ENCODE results near the gene CHGA. TPM values are rescaled to one million over a fixed set of nuclear protein-coding genes. Genes with fewer than 3 reads are reported as not detected.

Gene CHGA
- total and polyA plus RNA-seq, 2 donors, result 0.71 to 4.3 TPM

DNA sequence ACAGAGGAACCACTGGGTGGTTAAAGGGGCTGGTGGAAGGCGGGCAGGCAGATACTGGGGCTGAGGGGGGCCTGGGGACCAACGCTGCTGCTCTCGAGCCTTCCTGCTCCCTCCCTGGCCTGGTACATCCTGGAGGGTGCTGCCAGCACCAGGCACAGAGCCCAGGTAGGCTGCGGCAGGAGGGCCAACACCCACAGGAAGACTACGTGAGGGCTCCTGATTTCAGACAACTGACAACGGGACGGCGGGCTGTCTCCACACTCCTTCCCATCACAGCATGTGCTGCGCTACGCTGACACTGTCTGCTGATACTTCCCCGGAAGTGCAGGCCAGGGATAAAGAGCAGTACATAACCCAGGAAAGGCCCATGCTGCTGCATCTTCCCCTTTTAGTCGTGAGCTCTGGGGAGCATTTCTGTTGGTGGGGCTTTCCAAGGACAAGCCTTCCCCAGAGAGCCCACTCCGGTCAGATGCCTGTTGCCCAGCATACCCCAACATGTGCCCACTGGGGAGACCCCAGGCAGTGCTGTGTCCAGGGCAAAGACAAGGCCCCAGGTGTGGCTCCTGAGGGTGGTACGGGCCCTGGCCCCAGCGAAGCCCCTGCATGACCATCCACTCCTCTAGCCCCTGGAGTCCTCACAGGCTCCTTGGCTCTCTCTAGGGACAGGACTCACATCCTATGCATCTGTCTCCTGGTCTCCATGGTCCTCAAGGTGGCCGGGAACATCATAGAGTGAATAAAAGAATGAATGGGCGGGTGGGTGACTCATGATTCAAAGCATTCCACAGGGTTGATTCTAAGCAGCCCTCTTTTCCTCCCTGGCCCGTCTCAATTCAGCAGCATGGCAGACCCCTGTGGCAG lies 38.0 kb downstream of the CHGA start:
- no peaks in the 10 kb centered on the region for H3K9me3 ChIP-seq (ENCODE audit: control insufficient read depth in 2 of 2, insufficient read depth in 1 of 2, low read length in 1 of 2)
- no peak for DNase-seq (ENCODE audit: low read depth in 6 of 9, low spot score in 9 of 9)
- no peaks in the 10 kb centered on the region for H3K4me1 ChIP-seq (ENCODE audit: control insufficient read depth in 2 of 2, insufficient read depth in 2 of 2, low read length in 2 of 2)
- peaks cover 9 to 17% of the 10 kb centered on the region in 2 donors for H3K36me3 ChIP-seq (ENCODE audit: control insufficient read depth in 2 of 2, insufficient read depth in 2 of 2, low read length in 1 of 2)
- no peaks in the 10 kb centered on the region for H3K27me3 ChIP-seq (ENCODE audit: control insufficient read depth in 2 of 2, insufficient read depth in 1 of 2, low read length in 1 of 2)
- H3K27ac ChIP-seq (ENCODE audit: low read depth in 1 of 2, low read length in 1 of 2), result no peak overlapping the region
- no peak overlapping the region for H3K4me3 ChIP-seq (ENCODE audit: low read length in 2 of 2)
- WGBS, result 97% methylated on average over 18 of the region's 18 CpGs

DNA sequence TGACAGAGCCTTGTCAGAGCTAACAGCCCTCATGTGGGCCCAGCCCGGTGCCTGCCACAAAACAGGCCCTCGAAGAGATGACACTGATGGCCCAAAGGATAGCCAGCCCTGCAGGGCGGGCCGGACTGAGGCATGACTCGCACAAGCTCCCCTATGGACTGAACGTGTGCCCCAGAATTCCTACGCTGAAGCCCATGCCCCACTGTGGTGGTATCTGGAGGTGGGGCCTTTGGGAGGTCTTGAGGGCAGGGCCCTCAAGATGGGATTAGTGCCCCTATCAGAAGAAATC lies 38.6 kb downstream of the CHGA start:
- H3K36me3 ChIP-seq (ENCODE audit: control insufficient read depth in 2 of 2, insufficient read depth in 2 of 2, low read length in 1 of 2), result peaks cover 9 to 17% of the 10 kb centered on the region in 2 donors
- no peak overlapping the region for H3K4me3 ChIP-seq (ENCODE audit: low read length in 2 of 2)
- no peak overlapping the region for H3K27ac ChIP-seq (ENCODE audit: low read depth in 1 of 2, low read length in 1 of 2)
- no peak for DNase-seq (ENCODE audit: low read depth in 6 of 9, low spot score in 9 of 9)
- 99% methylated on average over 7 of the region's 7 CpGs for WGBS
- no peaks in the 10 kb centered on the region for H3K27me3 ChIP-seq (ENCODE audit: control insufficient read depth in 2 of 2, insufficient read depth in 1 of 2, low read length in 1 of 2)
- H3K4me1 ChIP-seq (ENCODE audit: control insufficient read depth in 2 of 2, insufficient read depth in 2 of 2, low read length in 2 of 2), result no peaks in the 10 kb centered on the region
- H3K9me3 ChIP-seq (ENCODE audit: control insufficient read depth in 2 of 2, insufficient read depth in 1 of 2, low read length in 1 of 2), result no peaks in the 10 kb centered on the region

DNA sequence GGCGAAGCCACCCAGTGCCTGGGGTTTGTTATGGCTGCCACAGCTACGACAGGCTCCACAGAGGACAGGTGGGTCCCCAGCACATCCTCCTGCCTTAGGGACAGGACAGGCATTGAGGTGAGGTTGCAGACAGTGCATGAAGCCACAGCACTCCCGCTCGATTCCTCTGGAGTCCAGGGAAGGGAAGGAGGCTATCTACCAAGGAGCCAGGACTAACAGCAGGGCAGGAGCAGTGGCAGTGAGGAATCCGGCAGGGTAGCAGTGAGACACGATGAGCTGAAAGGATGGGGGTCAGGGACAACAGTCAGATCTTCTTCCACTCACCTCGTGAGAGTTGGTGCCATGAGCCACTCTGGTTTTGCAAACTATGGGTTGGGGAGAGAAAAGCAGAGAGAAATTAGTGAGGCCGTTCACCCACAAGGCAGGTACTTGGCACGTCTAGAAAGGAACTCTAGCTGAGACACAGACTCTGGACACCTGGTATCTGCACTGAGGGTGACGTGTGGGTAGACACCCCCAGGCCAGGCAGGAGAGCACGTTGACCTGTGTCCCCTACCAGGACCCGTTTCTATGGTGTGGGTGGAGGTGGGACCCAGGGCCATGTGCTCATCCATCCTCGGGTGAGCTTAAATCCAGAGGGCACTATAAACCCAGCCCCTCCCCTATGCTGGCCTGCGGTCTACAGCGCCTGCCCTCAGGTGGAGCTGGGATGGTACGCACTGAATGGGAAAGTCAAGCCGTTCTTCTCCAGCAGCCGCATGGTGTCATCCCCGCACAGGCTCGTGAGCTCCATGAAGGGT lies 39.3 kb downstream of the CHGA start:
- DNase-seq (ENCODE audit: low read depth in 6 of 9, low spot score in 9 of 9), result no peak

DNA sequence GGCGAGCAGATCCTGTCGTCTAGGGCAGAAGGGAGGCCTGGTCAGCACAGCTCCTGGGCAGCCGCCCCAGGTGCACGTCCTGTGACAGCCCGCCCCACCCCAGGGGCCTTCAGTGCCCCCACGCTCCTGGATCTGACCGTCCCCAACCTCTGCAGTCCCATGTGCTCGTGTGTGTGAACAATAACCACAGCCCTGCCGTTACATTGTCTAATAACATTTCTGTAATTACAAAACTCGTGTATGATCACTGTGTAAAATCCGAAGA lies 39.8 kb downstream of the CHGA start:
- 96% methylated on average over 11 of the region's 11 CpGs for WGBS
- Histone ChIP-seq H3K4me3 (ENCODE audit: low read length in 2 of 2) (no peak overlapping the region), H3K27me3 (ENCODE audit: control insufficient read depth in 2 of 2, insufficient read depth in 1 of 2, low read length in 1 of 2) (no peaks in the 10 kb centered on the region), H3K9me3 (ENCODE audit: control insufficient read depth in 2 of 2, insufficient read depth in 1 of 2, low read length in 1 of 2) (no peaks in the 10 kb centered on the region), H3K27ac (ENCODE audit: low read depth in 1 of 2, low read length in 1 of 2) (no peak overlapping the region), H3K36me3 (ENCODE audit: control insufficient read depth in 2 of 2, insufficient read depth in 2 of 2, low read length in 1 of 2) (peaks cover 8 to 9% of the 10 kb centered on the region in 2 donors), H3K4me1 (ENCODE audit: control insufficient read depth in 2 of 2, insufficient read depth in 2 of 2, low read length in 2 of 2) (no peaks in the 10 kb centered on the region)
- no peak for DNase-seq (ENCODE audit: low read depth in 6 of 9, low spot score in 9 of 9)

More for the DNA sequence above, 39.3 kb downstream of the CHGA start:
- H3K27ac ChIP-seq (ENCODE audit: low read depth in 1 of 2, low read length in 1 of 2), result no peak overlapping the region
- no peaks in the 10 kb centered on the region for H3K4me1 ChIP-seq (ENCODE audit: control insufficient read depth in 2 of 2, insufficient read depth in 2 of 2, low read length in 2 of 2)
- no peaks in the 10 kb centered on the region for H3K27me3 ChIP-seq (ENCODE audit: control insufficient read depth in 2 of 2, insufficient read depth in 1 of 2, low read length in 1 of 2)
- peaks cover 9 to 13% of the 10 kb centered on the region in 2 donors for H3K36me3 ChIP-seq (ENCODE audit: control insufficient read depth in 2 of 2, insufficient read depth in 2 of 2, low read length in 1 of 2)
- WGBS, result 98% methylated on average over 20 of the region's 20 CpGs
- H3K9me3 ChIP-seq (ENCODE audit: control insufficient read depth in 2 of 2, insufficient read depth in 1 of 2, low read length in 1 of 2), result no peaks in the 10 kb centered on the region
- H3K4me3 ChIP-seq (ENCODE audit: low read length in 2 of 2), result no peak overlapping the region

DNA sequence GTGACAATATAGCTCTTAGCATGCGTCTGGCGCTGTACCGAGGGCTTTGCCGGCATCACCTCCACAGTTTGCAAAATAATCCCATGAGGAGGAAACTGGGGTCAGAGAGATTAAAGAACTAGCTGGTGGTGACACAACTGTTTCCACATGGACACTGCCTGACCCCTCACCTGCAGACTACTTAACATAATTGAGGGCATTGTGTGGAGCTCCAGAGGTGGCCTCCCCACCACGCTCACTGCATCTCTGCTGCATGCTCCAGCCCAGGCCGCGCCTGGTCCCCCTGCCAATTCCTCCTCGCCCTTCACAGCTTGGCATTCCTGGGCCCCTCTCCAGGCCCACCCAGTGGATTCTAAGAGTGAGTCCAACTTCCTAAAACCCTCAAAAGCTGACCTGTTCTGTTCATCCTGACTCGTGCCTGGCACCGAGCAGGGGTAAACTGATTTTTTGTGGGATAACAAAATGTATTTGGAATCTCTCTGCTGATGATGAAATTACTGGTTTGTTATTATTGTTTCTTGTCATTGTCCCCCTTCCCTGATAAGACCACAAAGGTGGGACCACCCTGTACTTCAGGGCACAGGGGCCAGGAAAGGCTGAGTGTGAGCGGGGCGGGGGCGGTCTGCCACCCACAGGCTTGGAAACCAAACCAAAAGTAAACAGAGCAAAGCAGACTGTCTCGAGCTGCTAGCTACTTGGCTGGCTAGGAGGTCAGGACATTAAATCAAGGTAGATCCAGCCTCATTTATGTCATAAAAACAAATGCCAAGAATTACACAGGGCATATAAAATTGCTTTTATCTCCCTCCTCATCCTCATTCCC lies 40.6 kb downstream of the CHGA start:
- no peak overlapping the region for H3K4me3 ChIP-seq (ENCODE audit: low read length in 2 of 2)
- no peak overlapping the region for H3K27ac ChIP-seq (ENCODE audit: low read depth in 1 of 2, low read length in 1 of 2)
- DNase-seq (ENCODE audit: low read depth in 6 of 9, low spot score in 9 of 9), result no peak
- H3K36me3 ChIP-seq (ENCODE audit: control insufficient read depth in 2 of 2, insufficient read depth in 2 of 2, low read length in 1 of 2), result peaks cover under 1 to 2% of the 10 kb centered on the region in 2 donors
- H3K27me3 ChIP-seq (ENCODE audit: control insufficient read depth in 2 of 2, insufficient read depth in 1 of 2, low read length in 1 of 2), result no peaks in the 10 kb centered on the region
- no peaks in the 10 kb centered on the region for H3K4me1 ChIP-seq (ENCODE audit: control insufficient read depth in 2 of 2, insufficient read depth in 2 of 2, low read length in 2 of 2)
- H3K9me3 ChIP-seq (ENCODE audit: control insufficient read depth in 2 of 2, insufficient read depth in 1 of 2, low read length in 1 of 2), result no peaks in the 10 kb centered on the region
- WGBS, result 92% methylated on average over 14 of the region's 14 CpGs

DNA sequence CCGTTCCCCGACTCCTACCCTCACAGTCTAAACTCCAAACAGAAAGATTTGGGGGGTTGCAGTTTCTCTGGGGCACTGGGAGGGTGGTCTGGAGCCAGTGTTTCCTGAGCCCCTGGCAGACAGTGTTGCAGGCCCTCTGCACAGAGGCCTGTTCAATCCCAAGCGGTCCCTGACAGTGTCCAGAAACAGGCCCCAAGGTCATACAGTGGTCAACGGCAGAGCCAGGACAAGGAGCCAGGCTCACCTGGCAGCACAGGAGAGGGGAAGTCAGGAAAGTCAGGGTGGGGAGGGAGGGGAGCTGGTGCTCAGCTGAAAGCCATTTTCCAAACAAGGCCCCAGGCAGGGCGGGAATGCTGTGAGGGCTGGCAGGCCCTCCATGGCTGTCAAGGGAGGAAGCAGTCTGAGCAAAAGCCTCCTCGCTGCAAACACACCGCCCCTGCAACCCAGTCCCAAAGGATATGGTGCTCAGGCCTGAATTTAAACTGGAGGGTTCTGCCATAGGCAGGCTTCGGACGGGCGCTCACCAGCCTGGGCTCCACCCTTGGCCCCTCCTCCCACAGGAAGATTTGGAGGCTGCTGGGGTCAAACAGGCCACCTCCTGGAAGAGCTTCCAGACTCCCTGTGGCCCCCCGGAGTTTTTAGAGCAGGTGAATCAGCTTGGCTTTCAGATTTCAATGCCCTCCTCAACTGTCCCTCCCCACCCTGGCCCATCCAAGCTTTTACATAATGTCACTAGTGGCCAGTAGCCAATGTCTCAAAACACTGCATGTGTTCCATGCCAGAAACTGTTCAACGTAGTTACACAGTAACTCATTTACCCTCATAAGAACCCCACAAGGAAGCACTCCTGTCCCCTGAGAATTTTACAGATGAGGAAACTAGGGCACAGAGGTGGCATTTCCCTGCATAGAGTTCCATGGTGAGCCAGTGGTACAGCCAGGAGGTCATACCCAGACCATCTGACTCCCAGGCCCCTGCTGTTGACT lies 41.5 kb downstream of the CHGA start:
- Histone ChIP-seq H3K9me3 (ENCODE audit: control insufficient read depth in 2 of 2, insufficient read depth in 1 of 2, low read length in 1 of 2) (no peaks in the 10 kb centered on the region), H3K27ac (ENCODE audit: low read depth in 1 of 2, low read length in 1 of 2) (no peak overlapping the region), H3K36me3 (ENCODE audit: control insufficient read depth in 2 of 2, insufficient read depth in 2 of 2, low read length in 1 of 2) (peaks cover 0 to 2% of the 10 kb centered on the region in 2 donors), H3K27me3 (ENCODE audit: control insufficient read depth in 2 of 2, insufficient read depth in 1 of 2, low read length in 1 of 2) (no peaks in the 10 kb centered on the region), H3K4me3 (ENCODE audit: low read length in 2 of 2) (no peak overlapping the region), H3K4me1 (ENCODE audit: control insufficient read depth in 2 of 2, insufficient read depth in 2 of 2, low read length in 2 of 2) (no peaks in the 10 kb centered on the region)
- 97% methylated on average over 12 of the region's 12 CpGs for WGBS
- no peak for DNase-seq (ENCODE audit: low read depth in 6 of 9, low spot score in 9 of 9)

DNA sequence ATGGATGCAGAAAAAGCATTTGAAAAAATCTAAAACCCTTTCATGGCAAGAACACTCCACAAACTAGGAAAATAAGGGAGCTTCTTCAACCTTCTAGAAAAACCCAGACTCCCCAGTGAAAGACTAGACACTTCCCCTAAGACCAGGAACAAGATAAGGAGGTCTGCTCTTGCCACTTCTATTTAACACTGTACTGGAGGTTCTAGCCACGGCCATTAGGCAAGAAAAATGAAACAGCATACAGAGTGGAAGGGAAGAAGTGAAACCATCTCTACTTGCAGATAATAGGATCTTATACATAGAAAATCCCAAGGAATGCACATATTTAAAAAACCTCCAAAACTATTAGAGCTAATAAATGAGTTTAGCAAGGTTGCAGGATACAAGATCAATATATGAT lies 42.3 kb downstream of the CHGA start:
- Histone ChIP-seq H3K4me3 (ENCODE audit: low read length in 2 of 2) (no peak overlapping the region), H3K36me3 (ENCODE audit: control insufficient read depth in 2 of 2, insufficient read depth in 2 of 2, low read length in 1 of 2) (peaks cover 0 to 2% of the 10 kb centered on the region in 2 donors), H3K27me3 (ENCODE audit: control insufficient read depth in 2 of 2, insufficient read depth in 1 of 2, low read length in 1 of 2) (no peaks in the 10 kb centered on the region), H3K27ac (ENCODE audit: low read depth in 1 of 2, low read length in 1 of 2) (no peak overlapping the region), H3K4me1 (ENCODE audit: control insufficient read depth in 2 of 2, insufficient read depth in 2 of 2, low read length in 2 of 2) (no peaks in the 10 kb centered on the region), H3K9me3 (ENCODE audit: control insufficient read depth in 2 of 2, insufficient read depth in 1 of 2, low read length in 1 of 2) (no peaks in the 10 kb centered on the region)
- 89% methylated on average over 1 of the region's 1 CpG for WGBS
- no peak for DNase-seq (ENCODE audit: low read depth in 6 of 9, low spot score in 9 of 9)

DNA sequence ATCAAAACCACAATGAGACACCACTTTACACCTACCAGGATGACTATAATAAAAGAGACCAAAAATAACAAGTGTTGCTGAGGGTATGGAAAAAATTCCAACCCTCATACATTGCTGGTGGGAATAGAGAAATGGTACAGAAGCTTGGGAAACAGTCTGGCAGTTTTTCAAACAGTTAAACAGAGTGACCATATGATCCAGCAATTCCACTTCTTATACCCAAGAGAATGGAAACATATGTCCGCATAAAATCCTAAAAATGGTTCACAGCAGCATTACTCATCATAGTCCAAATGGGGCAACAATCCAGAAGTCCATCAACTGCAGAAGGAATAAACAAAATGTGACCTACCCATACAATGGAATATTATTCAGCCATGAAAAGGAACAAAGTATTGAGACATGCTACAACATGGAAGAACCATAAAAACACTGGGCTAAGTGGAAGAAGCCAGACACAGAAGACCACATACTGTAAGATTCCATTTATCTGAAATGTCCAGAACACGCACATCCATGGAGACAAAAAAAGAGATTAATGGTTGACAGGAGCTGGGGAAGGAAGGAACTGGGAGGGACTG lies 44.5 kb downstream of the CHGA start:
- no peak for DNase-seq (ENCODE audit: low read depth in 6 of 9, low spot score in 9 of 9)
- 97% methylated on average over 2 of the region's 2 CpGs for WGBS
- Histone ChIP-seq H3K4me1 (ENCODE audit: control insufficient read depth in 2 of 2, insufficient read depth in 2 of 2, low read length in 2 of 2) (no peaks in the 10 kb centered on the region), H3K36me3 (ENCODE audit: control insufficient read depth in 2 of 2, insufficient read depth in 2 of 2, low read length in 1 of 2) (no peaks in the 10 kb centered on the region), H3K4me3 (ENCODE audit: low read length in 2 of 2) (no peak overlapping the region), H3K9me3 (ENCODE audit: control insufficient read depth in 2 of 2, insufficient read depth in 1 of 2, low read length in 1 of 2) (no peaks in the 10 kb centered on the region), H3K27me3 (ENCODE audit: control insufficient read depth in 2 of 2, insufficient read depth in 1 of 2, low read length in 1 of 2) (no peaks in the 10 kb centered on the region), H3K27ac (ENCODE audit: low read depth in 1 of 2, low read length in 1 of 2) (no peak overlapping the region)

All from thymus (tissue), 11 donors.